Measurements from ENCODE around the gene STK39. TPM values are rescaled to one million over a fixed set of nuclear protein-coding genes. Genes with fewer than 3 reads are reported as not detected.
A peak's percentile ranks its signal among the peaks of the same experiment; 100 is the strongest.

Gene STK39
- total RNA-seq, 1 donor from 2014 or later: 26.2 TPM

GRCh38 chr2:168155680-168156079 is 91.7 kb downstream of the STK39 start:
- no peak for DNase-seq (ENCODE audit: extremely low spot score, unreplicated experiment)
- Mint-ChIP-seq H3K27me3 (no peaks in the 10 kb centered on the region), H3K27ac (peak overlapping the region; percentile 62), H3K9me3 (no peaks in the 10 kb centered on the region), H3K4me1 (ENCODE audit: unreplicated experiment) (peaks cover 32% of the 10 kb centered on the region), H3K4me3 (peak overlapping the region; percentile 20), H3K36me3 (peaks cover 25% of the 10 kb centered on the region)
- no peak for TF ChIP-seq CTCF (conservative IDR thresholded peaks at IDR 0.05)

- peaks cover 27% of the 10 kb centered on the region for H3K36me3 Mint-ChIP-seq
- no peak for TF ChIP-seq CTCF (conservative IDR thresholded peaks at IDR 0.05)
- DNase-seq (ENCODE audit: extremely low spot score, unreplicated experiment): no peak
- H3K9me3 Mint-ChIP-seq: no peaks in the 10 kb centered on the region
- no peaks in the 10 kb centered on the region for H3K27me3 Mint-ChIP-seq
- H3K4me1 Mint-ChIP-seq (ENCODE audit: unreplicated experiment): peaks cover 33% of the 10 kb centered on the region
- H3K4me3 Mint-ChIP-seq: no peak overlapping the region
- H3K27ac Mint-ChIP-seq: peak overlapping the region; percentile 62
Measured at GRCh38 chr2:168155046-168155445, 92.3 kb downstream of the STK39 start.

GRCh38 chr2:168152902-168153530 is 94.4 kb downstream of the STK39 start:
- H3K4me3 Mint-ChIP-seq: no peak overlapping the region
- TF ChIP-seq CTCF (conservative IDR thresholded peaks at IDR 0.05): no peak
- H3K9me3 Mint-ChIP-seq: no peaks in the 10 kb centered on the region
- peaks cover 31% of the 10 kb centered on the region for H3K36me3 Mint-ChIP-seq
- DNase-seq (ENCODE audit: extremely low spot score, unreplicated experiment): no peak
- H3K27me3 Mint-ChIP-seq: no peaks in the 10 kb centered on the region
- peaks cover 34% of the 10 kb centered on the region for H3K4me1 Mint-ChIP-seq (ENCODE audit: unreplicated experiment)
- H3K27ac Mint-ChIP-seq: no peak overlapping the region

- Mint-ChIP-seq H3K27me3 (no peaks in the 10 kb centered on the region), H3K4me3 (no peak overlapping the region), H3K9me3 (no peaks in the 10 kb centered on the region), H3K27ac (no peak overlapping the region), H3K4me1 (ENCODE audit: unreplicated experiment) (peaks cover 24% of the 10 kb centered on the region), H3K36me3 (peaks cover 34% of the 10 kb centered on the region)
- TF ChIP-seq CTCF (conservative IDR thresholded peaks at IDR 0.05): no peak
- DNase-seq (ENCODE audit: extremely low spot score, unreplicated experiment): no peak
Measured at GRCh38 chr2:168149986-168150385, 97.4 kb downstream of the STK39 start.

GRCh38 chr2:168149150-168149974 is 98.0 kb downstream of the STK39 start:
- DNase-seq (ENCODE audit: extremely low spot score, unreplicated experiment): no peak
- H3K27ac Mint-ChIP-seq: no peak overlapping the region
- TF ChIP-seq CTCF (conservative IDR thresholded peaks at IDR 0.05): no peak

More at GRCh38 chr2:168149150-168149974, 98.0 kb downstream of the STK39 start:
- H3K36me3 Mint-ChIP-seq: peaks cover 34% of the 10 kb centered on the region
- H3K4me3 Mint-ChIP-seq: no peak overlapping the region
- peaks cover 24% of the 10 kb centered on the region for H3K4me1 Mint-ChIP-seq (ENCODE audit: unreplicated experiment)
- H3K27me3 Mint-ChIP-seq: no peaks in the 10 kb centered on the region
- H3K9me3 Mint-ChIP-seq: no peaks in the 10 kb centered on the region
